ENCODE results near the gene DNAH12. TPM values are rescaled to one million over a fixed set of nuclear protein-coding genes. Genes with fewer than 3 reads are reported as not detected.

Gene DNAH12
- total and polyA plus RNA-seq, 9 donors = 0.04 to 0.58 (median 0.26) TPM

DNA sequence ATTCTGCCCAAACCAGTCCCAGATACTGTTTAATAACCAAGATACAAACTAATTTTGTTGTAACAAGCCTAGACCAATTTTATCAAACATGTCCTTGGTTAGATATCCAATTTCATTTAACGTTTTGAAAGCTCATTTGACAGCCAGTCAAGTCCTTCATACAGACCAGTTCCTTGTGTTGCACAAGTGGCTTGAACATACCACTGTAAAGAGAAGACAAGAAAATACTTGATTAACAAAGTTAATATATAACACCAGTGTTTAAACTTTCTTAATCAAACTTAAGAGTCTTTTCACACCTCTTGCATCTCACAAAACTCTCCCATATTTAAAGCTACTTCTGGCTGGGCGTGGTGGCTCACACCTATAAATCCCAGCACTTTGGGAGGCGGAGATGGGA is 28.0 kb upstream of the DNAH12 start:
- Histone ChIP-seq H3K27ac (ENCODE audit: low read length) (no peak overlapping the region), H3K9me3 (replicated peaks; ENCODE audit: control insufficient read depth, low read depth, low read length) (no peaks in the 10 kb centered on the region), H3K4me3 (ENCODE audit: low read length) (no peak overlapping the region), H3K36me3 (ENCODE audit: control insufficient read depth, insufficient read depth, low read length) (peaks cover 28% of the 10 kb centered on the region), H3K27me3 (ENCODE audit: control insufficient read depth, insufficient read depth, low read length) (no peaks in the 10 kb centered on the region), H3K4me1 (ENCODE audit: control insufficient read depth, insufficient read depth, low read length) (no peaks in the 10 kb centered on the region)
- no peak for DNase-seq
- WGBS (ENCODE audit: insufficient coverage) = no CpG with 5 or more reads among the region's 3 CpGs

DNA sequence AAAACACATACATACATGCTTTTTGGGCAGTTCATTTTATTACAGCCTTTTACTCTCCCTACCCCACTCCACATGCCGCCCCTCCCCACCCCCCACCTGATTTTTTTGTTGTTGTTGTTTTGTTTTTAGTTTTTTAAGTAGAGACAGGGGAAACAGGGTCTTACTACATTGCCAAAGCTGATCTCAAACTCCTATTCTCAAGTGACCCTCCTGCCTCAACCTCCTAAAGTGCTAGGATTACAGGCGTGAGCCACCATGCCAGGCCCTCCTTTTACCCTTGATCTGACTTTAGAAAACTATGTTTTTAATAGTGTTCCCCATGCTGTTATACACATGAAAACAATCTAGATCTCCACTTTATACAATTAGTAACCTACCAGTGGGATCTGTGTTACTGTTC is 26.7 kb upstream of the DNAH12 start:
- H3K27ac ChIP-seq (ENCODE audit: low read length) = no peak overlapping the region
- no peak for DNase-seq
- no CpG with 5 or more reads among the region's 2 CpGs for WGBS (ENCODE audit: insufficient coverage)
- no peaks in the 10 kb centered on the region for H3K4me1 ChIP-seq (ENCODE audit: control insufficient read depth, insufficient read depth, low read length)
- H3K36me3 ChIP-seq (ENCODE audit: control insufficient read depth, insufficient read depth, low read length) = peaks cover 29% of the 10 kb centered on the region
- H3K27me3 ChIP-seq (ENCODE audit: control insufficient read depth, insufficient read depth, low read length) = no peaks in the 10 kb centered on the region
- H3K4me3 ChIP-seq (ENCODE audit: low read length) = no peak overlapping the region
- no peaks in the 10 kb centered on the region for H3K9me3 ChIP-seq (replicated peaks; ENCODE audit: control insufficient read depth, low read depth, low read length)

DNA sequence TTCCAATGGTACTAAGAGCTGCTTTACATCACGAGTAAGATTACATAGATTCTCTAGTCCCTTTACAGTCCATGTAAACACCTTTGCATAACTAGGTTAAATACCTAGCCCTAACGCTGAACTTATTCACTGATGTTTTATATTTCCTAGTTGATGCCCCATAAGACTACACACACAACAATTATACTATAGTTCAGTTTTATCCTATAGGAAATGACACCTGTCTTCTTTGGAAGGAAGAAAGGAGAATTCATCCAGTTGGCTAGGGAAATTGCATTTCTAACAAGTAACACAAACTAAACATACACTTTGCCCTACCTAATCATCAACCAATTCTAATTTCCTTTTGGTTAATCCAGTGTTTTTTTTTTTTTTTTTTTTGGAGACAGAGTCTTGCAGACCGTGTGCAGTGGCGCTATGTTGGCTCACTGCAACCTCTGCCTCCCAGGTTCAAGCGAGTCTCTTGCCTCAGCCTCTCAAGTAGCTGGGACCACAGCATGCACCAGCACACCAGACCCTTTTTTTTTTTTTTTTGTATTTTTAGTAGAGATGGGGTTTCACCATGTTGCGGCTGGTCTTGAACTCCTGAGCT is 25.8 kb upstream of the DNAH12 start:
- Histone ChIP-seq H3K27ac (ENCODE audit: low read length) (no peak overlapping the region), H3K4me3 (ENCODE audit: low read length) (no peak overlapping the region), H3K9me3 (replicated peaks; ENCODE audit: control insufficient read depth, low read depth, low read length) (no peaks in the 10 kb centered on the region), H3K4me1 (ENCODE audit: control insufficient read depth, insufficient read depth, low read length) (no peaks in the 10 kb centered on the region), H3K27me3 (ENCODE audit: control insufficient read depth, insufficient read depth, low read length) (no peaks in the 10 kb centered on the region), H3K36me3 (ENCODE audit: control insufficient read depth, insufficient read depth, low read length) (peaks cover 31% of the 10 kb centered on the region)
- no CpG with 5 or more reads among the region's 6 CpGs for WGBS (ENCODE audit: insufficient coverage)
- no peak for DNase-seq

DNA sequence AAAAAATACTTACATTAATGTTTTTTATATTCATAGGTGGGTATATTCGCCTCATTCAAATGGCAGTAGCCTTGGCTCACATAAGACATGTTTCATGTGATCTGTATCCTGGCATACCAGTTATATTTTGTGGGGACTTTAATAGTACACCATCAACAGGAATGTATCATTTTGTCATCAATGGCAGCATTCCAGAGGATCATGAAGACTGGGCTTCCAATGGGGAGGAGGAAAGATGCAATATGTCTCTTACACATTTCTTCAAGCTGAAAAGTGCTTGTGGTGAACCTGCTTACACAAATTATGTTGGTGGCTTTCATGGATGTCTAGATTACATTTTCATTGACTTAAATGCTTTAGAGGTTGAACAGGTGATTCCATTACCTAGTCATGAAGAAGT is 15.4 kb upstream of the DNAH12 start:
- Histone ChIP-seq H3K27me3 (ENCODE audit: control insufficient read depth, insufficient read depth, low read length) (no peaks in the 10 kb centered on the region), H3K27ac (ENCODE audit: low read length) (no peak overlapping the region), H3K4me3 (ENCODE audit: low read length) (no peak overlapping the region), H3K4me1 (ENCODE audit: control insufficient read depth, insufficient read depth, low read length) (peaks cover 18% of the 10 kb centered on the region), H3K36me3 (ENCODE audit: control insufficient read depth, insufficient read depth, low read length) (peaks cover 18% of the 10 kb centered on the region), H3K9me3 (replicated peaks; ENCODE audit: control insufficient read depth, low read depth, low read length) (no peaks in the 10 kb centered on the region)
- no peak for DNase-seq
- whole genome bisulfite sequencing (ENCODE audit: insufficient coverage) = no CpG with 5 or more reads among the region's 1 CpG

DNA sequence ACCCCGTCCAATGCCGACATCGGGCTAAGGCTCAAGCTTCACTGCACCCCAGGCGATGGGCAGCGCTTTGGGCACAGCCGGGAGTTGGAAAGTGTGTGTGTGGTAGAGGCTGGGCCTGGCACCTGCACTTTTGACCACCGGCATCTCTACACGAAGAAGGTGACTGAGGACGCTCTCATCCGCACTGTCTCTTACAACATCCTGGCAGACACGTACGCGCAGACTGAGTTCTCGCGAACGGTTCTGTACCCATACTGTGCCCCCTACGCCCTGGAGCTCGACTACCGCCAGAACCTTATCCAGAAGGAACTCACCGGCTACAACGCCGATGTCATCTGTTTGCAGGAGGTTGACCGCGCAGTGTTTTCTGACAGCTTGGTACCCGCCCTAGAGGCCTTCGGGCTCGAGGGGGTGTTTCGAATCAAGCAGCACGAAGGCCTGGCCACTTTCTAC is 13.0 kb upstream of the DNAH12 start:
- H3K9me3 ChIP-seq (replicated peaks; ENCODE audit: control insufficient read depth, low read depth, low read length) = no peaks in the 10 kb centered on the region
- WGBS (ENCODE audit: insufficient coverage) = 1% methylated on average over 21 of the region's 29 CpGs
- peaks cover 12% of the 10 kb centered on the region for H3K36me3 ChIP-seq (ENCODE audit: control insufficient read depth, insufficient read depth, low read length)
- peak overlapping the region; percentile 98 for H3K4me3 ChIP-seq (ENCODE audit: low read length)
- peak; percentile 13 for DNase-seq
- H3K4me1 ChIP-seq (ENCODE audit: control insufficient read depth, insufficient read depth, low read length) = peaks cover 18% of the 10 kb centered on the region
- H3K27me3 ChIP-seq (ENCODE audit: control insufficient read depth, insufficient read depth, low read length) = no peaks in the 10 kb centered on the region
- peak overlapping the region; percentile 95 for H3K27ac ChIP-seq (ENCODE audit: low read length)

DNA sequence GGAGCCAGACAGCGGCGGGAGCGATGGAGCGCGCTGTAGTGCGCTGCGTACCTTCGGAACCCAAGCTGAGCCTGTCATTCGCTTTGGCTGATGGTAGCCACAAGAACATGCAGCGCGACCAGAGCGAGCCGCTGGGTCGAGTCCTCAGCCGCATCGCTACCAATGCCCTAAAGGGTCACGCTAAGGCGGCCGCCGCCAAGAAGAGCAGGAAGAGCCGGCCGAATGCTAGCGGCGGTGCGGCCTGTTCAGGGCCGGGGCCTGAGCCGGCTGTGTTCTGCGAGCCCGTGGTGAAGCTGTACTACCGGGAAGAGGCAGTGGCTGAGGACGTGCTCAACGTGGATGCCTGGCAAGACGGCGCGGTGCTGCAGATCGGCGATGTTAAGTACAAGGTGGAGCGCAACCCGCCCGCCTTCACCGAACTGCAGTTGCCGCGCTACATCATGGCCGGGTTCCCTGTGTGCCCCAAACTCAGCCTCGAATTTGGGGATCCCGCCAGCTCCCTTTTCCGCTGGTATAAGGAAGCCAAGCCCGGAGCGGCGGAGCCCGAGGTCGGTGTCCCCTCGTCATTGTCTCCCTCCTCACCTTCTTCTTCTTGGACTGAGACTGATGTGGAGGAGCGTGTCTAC is 12.4 kb upstream of the DNAH12 start:
- H3K4me1 ChIP-seq (ENCODE audit: control insufficient read depth, insufficient read depth, low read length) = peaks cover 18% of the 10 kb centered on the region
- peak overlapping the region; percentile 95 for H3K27ac ChIP-seq (ENCODE audit: low read length)
- peak overlapping the region; percentile 98 for H3K4me3 ChIP-seq (ENCODE audit: low read length)
- H3K36me3 ChIP-seq (ENCODE audit: control insufficient read depth, insufficient read depth, low read length) = peaks cover 12% of the 10 kb centered on the region
- no peak for DNase-seq
- no peaks in the 10 kb centered on the region for H3K27me3 ChIP-seq (ENCODE audit: control insufficient read depth, insufficient read depth, low read length)
- under 1% methylated on average over 47 of the region's 54 CpGs for WGBS (ENCODE audit: insufficient coverage)
- H3K9me3 ChIP-seq (replicated peaks; ENCODE audit: control insufficient read depth, low read depth, low read length) = no peaks in the 10 kb centered on the region

DNA sequence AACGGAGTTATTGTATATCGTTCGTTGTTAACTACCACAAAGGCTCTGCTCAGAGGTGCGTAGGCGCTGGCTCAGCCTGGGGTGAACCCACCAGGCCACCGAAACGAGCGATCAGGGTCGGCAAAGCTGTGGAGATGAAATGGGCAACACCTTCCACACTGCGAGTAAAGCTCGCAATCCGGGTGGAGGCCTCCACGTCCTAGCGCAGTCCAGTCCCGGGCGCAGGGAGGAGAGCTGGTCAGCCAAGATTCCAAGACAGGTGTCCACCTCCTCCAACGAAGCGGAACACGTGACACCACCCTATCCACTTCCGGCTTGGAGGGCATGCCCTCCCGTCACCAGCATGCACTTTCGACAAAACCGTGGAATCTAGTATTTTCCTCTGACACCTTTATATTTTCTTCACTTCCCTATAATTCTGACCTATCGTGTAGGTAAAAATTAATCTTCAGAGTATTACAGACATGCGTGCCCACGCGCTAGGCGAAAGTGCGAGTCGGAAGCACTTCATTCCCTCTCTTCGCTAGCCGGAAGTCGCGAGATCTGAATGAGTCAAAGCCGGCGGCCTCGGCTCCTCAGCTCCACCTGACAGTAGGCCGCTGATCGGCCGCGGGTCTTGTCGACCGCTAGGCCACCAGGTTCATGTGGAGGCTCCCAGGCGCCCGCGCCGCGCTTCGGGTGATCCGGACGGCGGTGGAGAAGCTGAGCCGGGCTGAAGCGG is 11.8 kb upstream of the DNAH12 start, which contains the start of gene PDE12:
PDE12 (plus strand) TSS at position 537 of the 721 bp plus-strand sequence; CDS start at position 643, 106 bp downstream.
- no peaks in the 10 kb centered on the region for H3K27me3 ChIP-seq (ENCODE audit: control insufficient read depth, insufficient read depth, low read length)

DNA sequence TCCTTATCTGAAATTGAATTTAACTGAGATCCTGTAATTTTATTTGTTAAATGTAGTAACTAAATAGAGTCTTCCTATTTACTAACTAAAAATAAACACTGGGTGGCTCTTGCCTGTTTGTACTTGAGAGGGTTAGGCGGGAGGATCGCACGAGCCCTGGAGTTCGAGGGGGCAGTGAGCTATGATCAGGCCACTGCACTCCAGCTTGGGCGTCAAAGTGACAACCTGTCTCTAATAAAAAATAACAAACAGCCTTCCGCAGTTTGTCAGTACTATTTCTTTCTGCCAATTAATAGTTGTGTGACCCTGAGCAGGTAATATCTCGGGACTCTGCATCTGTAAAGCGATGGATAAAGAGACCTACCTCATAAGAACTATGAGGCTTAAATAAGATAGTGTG is 11.2 kb upstream of the DNAH12 start:
- Histone ChIP-seq H3K9me3 (replicated peaks; ENCODE audit: control insufficient read depth, low read depth, low read length) (no peaks in the 10 kb centered on the region), H3K4me1 (ENCODE audit: control insufficient read depth, insufficient read depth, low read length) (peaks cover 18% of the 10 kb centered on the region), H3K36me3 (ENCODE audit: control insufficient read depth, insufficient read depth, low read length) (peaks cover 12% of the 10 kb centered on the region), H3K27ac (ENCODE audit: low read length) (peak overlapping the region; percentile 95), H3K27me3 (ENCODE audit: control insufficient read depth, insufficient read depth, low read length) (no peaks in the 10 kb centered on the region), H3K4me3 (ENCODE audit: low read length) (peak overlapping the region; percentile 98)
- DNase-seq = no peak
- WGBS (ENCODE audit: insufficient coverage) = no CpG with 5 or more reads among the region's 8 CpGs

More for the DNA sequence above, 11.8 kb upstream of the DNAH12 start, which contains the start of gene PDE12:
- WGBS (ENCODE audit: insufficient coverage) = under 1% methylated on average over 46 of the region's 54 CpGs
- peak within 1 kb of the TSS; percentile 95 for H3K27ac ChIP-seq (ENCODE audit: low read length)
- H3K4me3 ChIP-seq (ENCODE audit: low read length) = peak within 1 kb of the TSS; percentile 98
- H3K4me1 ChIP-seq (ENCODE audit: control insufficient read depth, insufficient read depth, low read length) = peaks cover 18% of the 10 kb centered on the region
- H3K36me3 ChIP-seq (ENCODE audit: control insufficient read depth, insufficient read depth, low read length) = peaks cover 12% of the 10 kb centered on the region
- DNase-seq = peak; percentile 95
- H3K9me3 ChIP-seq (replicated peaks; ENCODE audit: control insufficient read depth, low read depth, low read length) = no peaks in the 10 kb centered on the region

DNA sequence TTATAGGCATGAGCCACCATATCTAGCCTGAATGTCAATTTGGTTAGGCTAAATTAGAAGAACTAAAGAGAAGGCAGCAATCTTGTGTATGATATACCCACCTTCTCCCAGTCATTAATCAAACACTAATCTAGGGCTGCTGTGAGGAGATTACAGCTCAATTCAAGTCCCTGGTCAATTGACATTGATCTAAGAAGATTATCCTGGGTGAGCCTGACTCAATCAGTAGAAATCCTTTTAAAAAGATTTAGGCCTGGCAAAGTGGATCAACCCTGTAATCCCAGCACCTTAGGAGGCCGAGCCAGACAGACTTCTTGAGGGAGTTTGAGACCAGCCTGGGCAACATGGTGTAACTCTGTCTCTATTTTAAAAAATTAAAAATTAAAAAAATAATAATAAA is 2.5 kb upstream of the DNAH12 start:
- Histone ChIP-seq H3K27ac (ENCODE audit: low read length) (no peak overlapping the region), H3K27me3 (ENCODE audit: control insufficient read depth, insufficient read depth, low read length) (peaks cover 3% of the 10 kb centered on the region), H3K36me3 (ENCODE audit: control insufficient read depth, insufficient read depth, low read length) (no peaks in the 10 kb centered on the region), H3K4me3 (ENCODE audit: low read length) (no peak overlapping the region), H3K9me3 (replicated peaks; ENCODE audit: control insufficient read depth, low read depth, low read length) (no peaks in the 10 kb centered on the region), H3K4me1 (ENCODE audit: control insufficient read depth, insufficient read depth, low read length) (peaks cover 5% of the 10 kb centered on the region)
- DNase-seq = no peak
- no CpG with 5 or more reads among the region's 1 CpG for WGBS (ENCODE audit: insufficient coverage)

DNA sequence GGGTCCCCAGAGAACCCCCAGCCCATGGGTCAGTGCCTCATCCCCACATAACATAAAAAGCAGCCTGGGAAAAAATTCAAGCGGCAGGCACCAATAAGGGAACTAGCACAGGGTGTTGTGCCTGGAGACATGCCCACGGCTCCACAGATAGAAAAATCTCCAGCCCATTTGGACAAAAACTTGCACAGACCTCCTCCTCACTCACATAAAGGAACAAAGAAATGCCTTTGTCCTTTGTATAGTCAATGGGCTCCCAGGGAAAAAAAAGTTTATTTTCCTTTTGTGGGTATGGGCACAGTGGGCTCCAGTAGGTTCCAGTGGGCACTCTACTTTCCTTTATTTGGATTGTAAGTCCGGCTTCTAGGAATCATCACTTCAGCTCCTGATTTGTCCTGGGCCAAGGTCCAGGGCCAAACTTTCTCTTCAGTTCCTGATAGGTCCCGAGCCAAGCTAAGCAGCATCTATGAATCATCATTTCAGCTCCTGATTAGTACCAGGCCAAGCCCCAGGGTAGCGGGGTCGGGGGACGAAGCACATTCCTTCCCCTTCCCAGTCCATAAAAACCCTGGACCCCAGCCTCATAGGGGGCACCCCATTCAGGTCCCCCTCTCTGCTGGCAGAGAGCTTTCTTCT is 1.6 kb upstream of the DNAH12 start:
- 86% methylated on average over 6 of the region's 7 CpGs for WGBS (ENCODE audit: insufficient coverage)
- Histone ChIP-seq H3K9me3 (replicated peaks; ENCODE audit: control insufficient read depth, low read depth, low read length) (no peaks in the 10 kb centered on the region), H3K27ac (ENCODE audit: low read length) (no peak overlapping the region), H3K4me1 (ENCODE audit: control insufficient read depth, insufficient read depth, low read length) (peaks cover 5% of the 10 kb centered on the region), H3K27me3 (ENCODE audit: control insufficient read depth, insufficient read depth, low read length) (peaks cover 3% of the 10 kb centered on the region), H3K36me3 (ENCODE audit: control insufficient read depth, insufficient read depth, low read length) (no peaks in the 10 kb centered on the region), H3K4me3 (ENCODE audit: low read length) (no peak overlapping the region)
- no peak for DNase-seq
